Body of pancreas (tissue), 4 donors: ENCODE data around the gene EML3.

Source experiments
- POLR2A ChIP-seq, 3 donors: fragments of 450-650 bp; IDR thresholded peaks; one replicate each; pipeline ENCODE4 v1.6.1; 2016; ENCODE audit warnings: antibody characterized with exemption in 3 of 3, mild to moderate bottlenecking in 2 of 3
- TF ChIP-seq, protein P1 (sequence below), 7 experiments: fragments of 450-650 bp in 4 of 7; fragments of 200-600 bp in 3 of 7; sonication (generic) in 3 of 7; IDR thresholded peaks; one replicate each; pipeline ENCODE4 v1.5.1; 2016 to 2019; ENCODE audit warnings: antibody characterized with exemption in 7 of 7

DNA sequence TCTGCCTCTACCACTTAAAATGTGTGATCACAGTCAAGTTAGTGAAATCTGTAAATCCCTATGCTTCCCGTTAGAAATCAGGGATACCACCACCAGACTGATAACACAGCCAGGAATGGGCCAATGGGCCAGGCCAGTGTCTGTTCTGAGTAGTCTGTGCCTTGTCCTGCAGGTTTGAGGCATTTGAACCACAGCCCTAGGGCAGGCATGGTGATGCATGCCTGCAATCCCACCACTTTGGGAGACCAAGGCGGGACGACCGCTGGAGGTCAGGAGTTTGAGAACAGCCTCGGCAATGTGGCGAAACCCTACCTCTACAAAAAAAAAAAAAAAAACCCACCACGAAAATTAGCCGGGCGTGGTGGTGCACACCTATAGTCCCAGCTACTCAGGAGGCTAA, 53.9 kb downstream of the EML3 start:
- TF ChIP-seq, protein P1, sequence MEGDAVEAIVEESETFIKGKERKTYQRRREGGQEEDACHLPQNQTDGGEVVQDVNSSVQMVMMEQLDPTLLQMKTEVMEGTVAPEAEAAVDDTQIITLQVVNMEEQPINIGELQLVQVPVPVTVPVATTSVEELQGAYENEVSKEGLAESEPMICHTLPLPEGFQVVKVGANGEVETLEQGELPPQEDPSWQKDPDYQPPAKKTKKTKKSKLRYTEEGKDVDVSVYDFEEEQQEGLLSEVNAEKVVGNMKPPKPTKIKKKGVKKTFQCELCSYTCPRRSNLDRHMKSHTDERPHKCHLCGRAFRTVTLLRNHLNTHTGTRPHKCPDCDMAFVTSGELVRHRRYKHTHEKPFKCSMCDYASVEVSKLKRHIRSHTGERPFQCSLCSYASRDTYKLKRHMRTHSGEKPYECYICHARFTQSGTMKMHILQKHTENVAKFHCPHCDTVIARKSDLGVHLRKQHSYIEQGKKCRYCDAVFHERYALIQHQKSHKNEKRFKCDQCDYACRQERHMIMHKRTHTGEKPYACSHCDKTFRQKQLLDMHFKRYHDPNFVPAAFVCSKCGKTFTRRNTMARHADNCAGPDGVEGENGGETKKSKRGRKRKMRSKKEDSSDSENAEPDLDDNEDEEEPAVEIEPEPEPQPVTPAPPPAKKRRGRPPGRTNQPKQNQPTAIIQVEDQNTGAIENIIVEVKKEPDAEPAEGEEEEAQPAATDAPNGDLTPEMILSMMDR (IDR thresholded peaks at IDR 0.05), result no peak
- no peak for TF ChIP-seq POLR2A (IDR thresholded peaks at IDR 0.05)
